A549 (cell line): ENCODE data around the gene OR8A1. TPM values are rescaled to one million over a fixed set of nuclear protein-coding genes. Genes with fewer than 3 reads are reported as not detected.

ENCODE experiments used
- ATAC-seq, 2 experiments: fragments of 200-7000 bp in 1 of 2; fragments of >200 bp in 1 of 2; cut with Nextera tagmentation in 1 of 2; cut with Tn5 transposase in 1 of 2; 3 replicates each; pipeline versions ENCODE4 v1.8.0 to v1.9.1; 2018 to 2020; ENCODE audit warnings: mild to moderate bottlenecking in 1 of 2, moderate library complexity in 1 of 2
- CTCF ChIA-PET: fragments of 300-600 bp; sonication (Branson Sonifier 250); formaldehyde crosslinking; extraction: SDS; loops from one replicate; lab custom pipeline; 2021; ENCODE audit warnings: antibody characterized with exemption, inconsistent platforms; lab: Yijun Ruan, JAX
- POLR2A ChIA-PET: fragments of 350-600 bp; formaldehyde crosslinking; extraction: SDS; loops from one replicate; lab custom pipeline; 2021; ENCODE audit warnings: antibody characterized with exemption, inconsistent platforms; lab: Yijun Ruan, JAX
- DNase-seq, 2 experiments: peaks; one replicate each; pipeline versions ENCODE4 v3.0.0 to v3.0.0-alpha.2; 2011 to 2016; ENCODE audit warnings: low read depth in 1 of 2, low spot score in 1 of 2
- FAIRE-seq: peaks from 2 replicates; lab custom pipeline; 2011; peaks lifted over from hg19 to GRCh38; lab: Jason Lieb, UNC
- H3K27ac ChIP-seq, 2 experiments: fragments of >200 bp; sonication (Bioruptor Twin); formaldehyde crosslinking; 3 replicates each; pipeline ENCODE4 v1.5.1; 2016 to 2017
- H3K4me1 ChIP-seq: fragments of >200 bp; sonication (Bioruptor Twin); formaldehyde crosslinking; 3 replicates; pipeline ENCODE4 v1.6.1; 2016
- H3K4me2 ChIP-seq: fragments of >200 bp; sonication (Bioruptor Twin); formaldehyde crosslinking; 3 replicates; pipeline ENCODE4 v1.6.1; 2016
- H3K4me3 ChIP-seq: fragments of >200 bp; sonication (Bioruptor Twin); formaldehyde crosslinking; 3 replicates; pipeline ENCODE4 v1.5.1; 2016
- H3K9me3 ChIP-seq: fragments of >200 bp; sonication (Bioruptor Twin); formaldehyde crosslinking; 3 replicates; pipeline ENCODE4 v1.6.1; 2016
- BHLHE40 ChIP-seq: IDR thresholded peaks from 2 replicates; pipeline ENCODE4 v1.6.1; 2012; ENCODE audit warnings: low read depth, low read length, inconsistent platforms
- CBX8 ChIP-seq: fragments of 200-600 bp; sonication (generic); IDR thresholded peaks from 2 replicates; pipeline ENCODE4 v1.6.1; 2016
- CHD4 ChIP-seq: fragments of 200-600 bp; sonication (generic); IDR thresholded peaks from 2 replicates; pipeline ENCODE4 v1.6.1; 2016; ENCODE audit warnings: antibody characterized with exemption, mild to moderate bottlenecking, borderline replicate concordance
- EHF ChIP-seq: fragments of 250-450 bp; sonication (Bioruptor Pico); IDR thresholded peaks from 2 replicates; pipeline ENCODE4 v1.5.0; 2020; ENCODE audit warnings: mild to moderate bottlenecking
- EP300 ChIP-seq, 2 experiments: fragments of >200 bp; sonication (Bioruptor Twin); formaldehyde crosslinking; IDR thresholded peaks; 2 replicates in 1 of 2; 3 replicates in 1 of 2; pipeline ENCODE4 v1.6.1; 2016 to 2017
- FOXS1 ChIP-seq: fragments of 250-450 bp; sonication (Bioruptor Pico); IDR thresholded peaks from 2 replicates; pipeline ENCODE4 v1.5.0; 2020; ENCODE audit warnings: mild to moderate bottlenecking, moderate library complexity
- GATA3 ChIP-seq: IDR thresholded peaks from 2 replicates; pipeline ENCODE4 v1.6.1; 2012; ENCODE audit warnings: borderline replicate concordance
- HDAC2 ChIP-seq: fragments of 200-600 bp; sonication (generic); IDR thresholded peaks from 2 replicates; pipeline ENCODE4 v1.6.1; 2016
- HOXB5 ChIP-seq: fragments of 250-450 bp; sonication (Bioruptor Pico); IDR thresholded peaks from 2 replicates; pipeline ENCODE4 v1.5.0; 2020; ENCODE audit warnings: mild to moderate bottlenecking, moderate library complexity
- KDM1A ChIP-seq: fragments of 200-600 bp; sonication (generic); IDR thresholded peaks from 2 replicates; pipeline ENCODE4 v1.6.1; 2016; ENCODE audit warnings: low read depth, mild to moderate bottlenecking
- KDM5A ChIP-seq: fragments of 200-600 bp; sonication (generic); IDR thresholded peaks from 2 replicates; pipeline ENCODE4 v1.6.1; 2016; ENCODE audit warnings: antibody characterized with exemption, mild to moderate bottlenecking
- MAFK ChIP-seq: fragments of 450-650 bp; IDR thresholded peaks from 2 replicates; pipeline ENCODE4 v1.6.1; 2014; ENCODE audit not compliant: partially characterized antibody
- POLR2AphosphoS2 ChIP-seq: conservative IDR thresholded peaks from 2 replicates; pipeline ENCODE4 v1.6.1; 2012; ENCODE audit warnings: low read length, improper control_type of control experiment, inconsistent platforms
- ZFP36 ChIP-seq: fragments of 450-650 bp; IDR thresholded peaks from 2 replicates; pipeline ENCODE4 v1.6.1; 2014; ENCODE audit warnings: borderline replicate concordance; ENCODE audit not compliant: partially characterized antibody
- ZNF302 ChIP-seq: fragments of 250-450 bp; sonication (Bioruptor Pico); IDR thresholded peaks from 2 replicates; pipeline ENCODE4 v1.9.0; 2021; ENCODE audit warnings: inconsistent platforms, mild to moderate bottlenecking, moderate library complexity
- WGBS: methylation state at CpG from one replicate; pipeline ENCODE4 v1.1.6; 2017; ENCODE audit errors: missing lambda C conversion rate; 5-methylcytosine and 5-hydroxymethylcytosine counted together
- polyA plus RNA-seq, 4 experiments: library from polyadenylated mRNA; depleted of rRNA in 3 of 4; stranded (reverse); fragments of >200 nt; fragmentation: RNase III in 1 of 4; extraction: RNeasy Plus Mini Kit Qiagen cat#74134 plus additional on column Dnase treatment in 1 of 4; gene quantifications; 2 replicates in 3 of 4; 3 replicates in 1 of 4; pipeline ENCODE4 v1.2.3, GENCODE V29; 2011 to 2017
- TF ChIP-seq, protein P1 (sequence below): fragments of 250-450 bp; sonication (Bioruptor Pico); IDR thresholded peaks from 2 replicates; pipeline ENCODE4 v1.5.0; 2021; ENCODE audit warnings: mild to moderate bottlenecking, moderate library complexity, borderline replicate concordance
- TF ChIP-seq, protein P2 (sequence below): fragments of >200 bp; sonication (Bioruptor Twin); formaldehyde crosslinking; IDR thresholded peaks from 3 replicates; pipeline ENCODE4 v1.5.1; 2016
- TF ChIP-seq, protein P3 (sequence below): fragments of >200 bp; sonication (Bioruptor Twin); formaldehyde crosslinking; IDR thresholded peaks from 3 replicates; pipeline ENCODE4 v1.6.1; 2016
- TF ChIP-seq, protein P4 (sequence below): fragments of >200 bp; sonication (Bioruptor Twin); formaldehyde crosslinking; IDR thresholded peaks from 2 replicates; pipeline ENCODE4 v1.6.1; 2016

The OR8A1 gene
- polyA plus RNA-seq, 2 of the 4 experiments (the other 2 are of a cell fraction): not detected

DNA sequence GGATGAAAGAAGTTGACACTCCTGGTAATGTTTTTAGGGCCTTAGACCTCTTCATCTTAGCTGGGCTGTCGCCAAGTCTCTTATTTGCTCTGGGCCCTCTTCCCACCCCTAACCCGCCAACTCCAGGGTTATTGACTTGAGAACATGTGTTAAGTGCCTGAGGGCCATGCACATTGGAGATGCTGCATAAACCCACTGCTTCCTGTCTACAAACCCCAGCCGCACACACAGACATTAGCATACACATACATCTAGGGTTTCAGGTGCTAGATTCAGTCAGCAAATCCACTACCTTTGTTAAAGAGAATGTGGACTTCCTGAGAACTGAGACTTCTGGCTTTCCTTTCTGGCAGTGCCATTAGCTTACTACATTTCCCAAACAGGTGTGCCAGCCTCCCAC is 42.2 kb downstream of the OR8A1 start:
- POLR2A ChIA-PET: interaction anchor here (0.7 kb wide), 1 partner anchor 10 kb away, joined by 3 read pairs; no protein-coding TSS in a partner anchor
- CTCF ChIA-PET: interaction anchor here (1.2 kb wide), 1 partner anchor 32 kb away, joined by 3 read pairs; no protein-coding TSS in a partner anchor
- ATAC-seq (no peak), DNase-seq (no peak), FAIRE-seq (no peak)
- no peaks in the 10 kb centered on the region for H3K4me1 ChIP-seq
- H3K4me3 ChIP-seq: no peak overlapping the region
- H3K27ac ChIP-seq: no peak overlapping the region
- WGBS: 49% methylated on average over 3 of the region's 3 CpGs
- no peak for TF ChIP-seq POLR2AphosphoS2
- no peak for TF ChIP-seq FOXS1 (CRISPR knock-in tag)
- TF ChIP-seq KDM1A: no peak
- TF ChIP-seq, protein P1, sequence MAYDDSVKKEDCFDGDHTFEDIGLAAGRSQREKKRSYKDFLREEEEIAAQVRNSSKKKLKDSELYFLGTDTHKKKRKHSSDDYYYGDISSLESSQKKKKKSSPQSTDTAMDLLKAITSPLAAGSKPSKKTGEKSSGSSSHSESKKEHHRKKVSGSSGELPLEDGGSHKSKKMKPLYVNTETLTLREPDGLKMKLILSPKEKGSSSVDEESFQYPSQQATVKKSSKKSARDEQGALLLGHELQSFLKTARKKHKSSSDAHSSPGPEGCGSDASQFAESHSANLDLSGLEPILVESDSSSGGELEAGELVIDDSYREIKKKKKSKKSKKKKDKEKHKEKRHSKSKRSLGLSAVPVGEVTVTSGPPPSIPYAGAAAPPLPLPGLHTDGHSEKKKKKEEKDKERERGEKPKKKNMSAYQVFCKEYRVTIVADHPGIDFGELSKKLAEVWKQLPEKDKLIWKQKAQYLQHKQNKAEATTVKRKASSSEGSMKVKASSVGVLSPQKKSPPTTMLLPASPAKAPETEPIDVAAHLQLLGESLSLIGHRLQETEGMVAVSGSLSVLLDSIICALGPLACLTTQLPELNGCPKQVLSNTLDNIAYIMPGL (CRISPR knock-in tag): no peak
- TF ChIP-seq, protein P2, sequence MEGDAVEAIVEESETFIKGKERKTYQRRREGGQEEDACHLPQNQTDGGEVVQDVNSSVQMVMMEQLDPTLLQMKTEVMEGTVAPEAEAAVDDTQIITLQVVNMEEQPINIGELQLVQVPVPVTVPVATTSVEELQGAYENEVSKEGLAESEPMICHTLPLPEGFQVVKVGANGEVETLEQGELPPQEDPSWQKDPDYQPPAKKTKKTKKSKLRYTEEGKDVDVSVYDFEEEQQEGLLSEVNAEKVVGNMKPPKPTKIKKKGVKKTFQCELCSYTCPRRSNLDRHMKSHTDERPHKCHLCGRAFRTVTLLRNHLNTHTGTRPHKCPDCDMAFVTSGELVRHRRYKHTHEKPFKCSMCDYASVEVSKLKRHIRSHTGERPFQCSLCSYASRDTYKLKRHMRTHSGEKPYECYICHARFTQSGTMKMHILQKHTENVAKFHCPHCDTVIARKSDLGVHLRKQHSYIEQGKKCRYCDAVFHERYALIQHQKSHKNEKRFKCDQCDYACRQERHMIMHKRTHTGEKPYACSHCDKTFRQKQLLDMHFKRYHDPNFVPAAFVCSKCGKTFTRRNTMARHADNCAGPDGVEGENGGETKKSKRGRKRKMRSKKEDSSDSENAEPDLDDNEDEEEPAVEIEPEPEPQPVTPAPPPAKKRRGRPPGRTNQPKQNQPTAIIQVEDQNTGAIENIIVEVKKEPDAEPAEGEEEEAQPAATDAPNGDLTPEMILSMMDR: no peak
- TF ChIP-seq CHD4: no peak
- no peak for TF ChIP-seq EHF (CRISPR knock-in tag)
- TF ChIP-seq HOXB5: no peak
- TF ChIP-seq, protein P3, sequence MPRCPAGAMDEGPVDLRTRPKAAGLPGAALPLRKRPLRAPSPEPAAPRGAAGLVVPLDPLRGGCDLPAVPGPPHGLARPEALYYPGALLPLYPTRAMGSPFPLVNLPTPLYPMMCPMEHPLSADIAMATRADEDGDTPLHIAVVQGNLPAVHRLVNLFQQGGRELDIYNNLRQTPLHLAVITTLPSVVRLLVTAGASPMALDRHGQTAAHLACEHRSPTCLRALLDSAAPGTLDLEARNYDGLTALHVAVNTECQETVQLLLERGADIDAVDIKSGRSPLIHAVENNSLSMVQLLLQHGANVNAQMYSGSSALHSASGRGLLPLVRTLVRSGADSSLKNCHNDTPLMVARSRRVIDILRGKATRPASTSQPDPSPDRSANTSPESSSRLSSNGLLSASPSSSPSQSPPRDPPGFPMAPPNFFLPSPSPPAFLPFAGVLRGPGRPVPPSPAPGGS: no peak
- TF ChIP-seq HDAC2: no peak
- TF ChIP-seq, protein P4, sequence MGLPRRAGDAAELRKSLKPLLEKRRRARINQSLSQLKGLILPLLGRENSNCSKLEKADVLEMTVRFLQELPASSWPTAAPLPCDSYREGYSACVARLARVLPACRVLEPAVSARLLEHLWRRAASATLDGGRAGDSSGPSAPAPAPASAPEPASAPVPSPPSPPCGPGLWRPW: no peak
- no peak for TF ChIP-seq GATA3
- TF ChIP-seq BHLHE40: no peak
- TF ChIP-seq MAFK: no peak
- no peak for TF ChIP-seq CBX8
- no peak for TF ChIP-seq ZNF302 (CRISPR knock-in tag)
- no peak for TF ChIP-seq KDM5A
- no peak for TF ChIP-seq ZFP36
- H3K9me3 ChIP-seq: no peaks in the 10 kb centered on the region
- no peak overlapping the region for H3K4me2 ChIP-seq

DNA sequence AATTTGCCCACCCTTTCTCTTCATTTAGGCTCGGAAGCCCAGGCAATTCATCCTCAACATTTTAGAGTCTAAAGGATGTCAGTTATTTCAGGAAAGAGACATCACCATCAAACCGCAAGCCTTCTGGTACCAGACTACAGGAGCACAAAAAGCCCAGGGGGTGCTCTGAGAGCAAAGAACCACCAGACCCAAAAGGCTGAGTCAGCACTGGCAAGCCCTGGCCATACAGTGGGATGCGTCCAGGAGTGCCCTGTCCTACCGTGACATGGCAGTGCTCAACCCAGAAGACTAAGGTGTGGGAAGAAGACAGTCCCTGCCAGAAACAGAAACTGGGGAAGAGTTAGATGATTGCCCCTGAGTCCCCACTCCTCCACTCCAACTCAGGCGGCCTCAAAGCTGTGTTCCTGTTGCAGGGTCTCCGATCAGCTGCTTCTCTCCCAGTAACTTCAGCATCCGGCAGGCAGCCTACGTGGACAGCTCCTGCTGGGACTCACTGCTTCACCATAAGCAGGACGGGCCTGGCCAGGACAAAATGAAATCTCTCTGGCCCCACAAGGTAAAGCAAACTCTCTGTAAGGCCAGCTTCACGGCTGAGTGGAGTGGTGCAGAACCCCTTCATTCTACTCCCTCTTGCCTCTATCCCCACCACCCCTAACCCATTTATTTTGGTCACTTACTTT is 42.9 kb downstream of the OR8A1 start:
- no peak for TF ChIP-seq EP300 (IDR thresholded peaks at IDR 0.05)
- no peak for TF ChIP-seq EHF (CRISPR knock-in tag)
- TF ChIP-seq MAFK: peak; percentile 73
- no peak overlapping the region for H3K4me2 ChIP-seq
- no peak overlapping the region for H3K27ac ChIP-seq
- ChIA-PET CTCF (no interaction called here), POLR2A (interaction anchor here (0.7 kb wide), 1 partner anchor 10 kb away, joined by 3 read pairs; no protein-coding TSS in a partner anchor)
- WGBS: 51% methylated on average over 9 of the region's 10 CpGs
- no peaks in the 10 kb centered on the region for H3K9me3 ChIP-seq
- FAIRE-seq (no peak), DNase-seq (no peak), ATAC-seq (peak in 1 of 2 experiments; percentile 50; a peak in 1 of 6 replicates)
- H3K4me3 ChIP-seq: no peak overlapping the region
- no peaks in the 10 kb centered on the region for H3K4me1 ChIP-seq
